Skeletal muscle tissue (tissue), 1 donor: ENCODE results near the gene ERF. TPM values are rescaled to one million over a fixed set of nuclear protein-coding genes. Genes with fewer than 3 reads are reported as not detected.

ENCODE experiments used
- total RNA-seq: library from RNA; depleted of rRNA; stranded (reverse); fragments of >200 nt; gene quantifications from one replicate; pipeline ENCODE4 v1.2.3, GENCODE V29; 2014

The ERF gene
- total RNA-seq, 1 donor from 2014 or later = 12.0 TPM

Other genes starting within 250 kb of the ERF start
- gene GRIK5, start 184.9 kb downstream of the ERF start, total RNA-seq = 1.0 TPM
- 7.8 TPM for gene ZNF574, start 179.0 kb downstream of the ERF start, total RNA-seq
- gene POU2F2, start 122.7 kb downstream of the ERF start, total RNA-seq = 0.52 TPM
- 21.4 TPM for gene DEDD2, start 37.5 kb downstream of the ERF start, total RNA-seq
- gene ZNF526, start 34.8 kb downstream of the ERF start, total RNA-seq = 7.8 TPM
- 5.2 TPM for gene GSK3A, start 12.5 kb downstream of the ERF start, total RNA-seq
- 10.4 TPM for gene CIC, start 14.1 kb upstream of the ERF start, total RNA-seq
- not detected for gene PRR19, start 47.0 kb upstream of the ERF start, total RNA-seq
- gene PAFAH1B3, start 47.5 kb upstream of the ERF start, total RNA-seq = 29.2 TPM
- gene TMEM145, start 58.2 kb upstream of the ERF start, total RNA-seq = 0.52 TPM
- 17.2 TPM for gene MEGF8, start 70.5 kb upstream of the ERF start, total RNA-seq
- gene CNFN, start 135.2 kb upstream of the ERF start, total RNA-seq = not detected
- 8.9 TPM for gene LIPE, start 172.3 kb upstream of the ERF start, total RNA-seq
- not detected for gene CXCL17, start 187.8 kb upstream of the ERF start, total RNA-seq